NT2/D1 (cell line): ENCODE data around the gene RPF1.

Experiments
- DNase-seq: peaks from one replicate; pipeline ENCODE4 v3.0.0-alpha.2; 2011; ENCODE audit warnings: low read depth, low spot score
- H3K27me3 ChIP-seq: 2 replicates; pipeline ENCODE4 v1.6.0; 2011; ENCODE audit warnings: mild to moderate bottlenecking; ENCODE audit not compliant: insufficient read length, insufficient read depth
- H3K36me3 ChIP-seq: 2 replicates; pipeline ENCODE4 v1.6.1; 2011; ENCODE audit warnings: mild to moderate bottlenecking, low read length, mixed read lengths; ENCODE audit not compliant: insufficient read depth, insufficient read length
- H3K4me1 ChIP-seq: 2 replicates; pipeline ENCODE4 v1.5.1; 2011; ENCODE audit not compliant: insufficient read depth, insufficient read length
- H3K4me3 ChIP-seq: 2 replicates; pipeline ENCODE4 v1.5.1; 2011; ENCODE audit warnings: low read depth; ENCODE audit not compliant: insufficient read length
- H3K9ac ChIP-seq: 2 replicates; pipeline ENCODE4 v1.6.0; 2011; ENCODE audit warnings: low read depth; ENCODE audit not compliant: insufficient read length
- H3K9me3 ChIP-seq: 2 replicates; pipeline ENCODE4 v1.5.1; 2011; ENCODE audit warnings: mild to moderate bottlenecking, low read length; ENCODE audit not compliant: insufficient read depth
- SUZ12 ChIP-seq: IDR thresholded peaks from 2 replicates; pipeline ENCODE4 v1.6.1; 2011; ENCODE audit not compliant: insufficient read length, insufficient read depth; ENCODE audit errors: extremely low read depth
- YY1 ChIP-seq: IDR thresholded peaks from 2 replicates; pipeline ENCODE4 v1.6.1; 2011; ENCODE audit not compliant: insufficient read length, insufficient read depth
- ZNF274 ChIP-seq: IDR thresholded peaks from 2 replicates; pipeline ENCODE4 v1.6.1; 2011; ENCODE audit warnings: mild to moderate bottlenecking, low read depth, low read length

Gene RPF1

GRCh38 chr1:84508510-84508909, 29.4 kb downstream of the RPF1 start:
- H3K9me3 ChIP-seq: no peaks in the 10 kb centered on the region
- H3K4me3 ChIP-seq: no peak overlapping the region
- H3K4me1 ChIP-seq: no peaks in the 10 kb centered on the region
- DNase-seq: no peak
- H3K27me3 ChIP-seq: no peaks in the 10 kb centered on the region
- no peak overlapping the region for H3K9ac ChIP-seq
- H3K36me3 ChIP-seq: peaks cover 7% of the 10 kb centered on the region
- TF ChIP-seq ZNF274 (no peak), YY1 (no peak), SUZ12 (no peak)

GRCh38 chr1:84509029-84509428, 30.0 kb downstream of the RPF1 start:
- no peaks in the 10 kb centered on the region for H3K27me3 ChIP-seq
- H3K9ac ChIP-seq: no peak overlapping the region
- no peaks in the 10 kb centered on the region for H3K9me3 ChIP-seq
- no peaks in the 10 kb centered on the region for H3K4me1 ChIP-seq
- no peak for TF ChIP-seq YY1
- TF ChIP-seq ZNF274: no peak
- no peak for TF ChIP-seq SUZ12
- no peak overlapping the region for H3K4me3 ChIP-seq
- H3K36me3 ChIP-seq: peaks cover 2% of the 10 kb centered on the region
- no peak for DNase-seq

DNA sequence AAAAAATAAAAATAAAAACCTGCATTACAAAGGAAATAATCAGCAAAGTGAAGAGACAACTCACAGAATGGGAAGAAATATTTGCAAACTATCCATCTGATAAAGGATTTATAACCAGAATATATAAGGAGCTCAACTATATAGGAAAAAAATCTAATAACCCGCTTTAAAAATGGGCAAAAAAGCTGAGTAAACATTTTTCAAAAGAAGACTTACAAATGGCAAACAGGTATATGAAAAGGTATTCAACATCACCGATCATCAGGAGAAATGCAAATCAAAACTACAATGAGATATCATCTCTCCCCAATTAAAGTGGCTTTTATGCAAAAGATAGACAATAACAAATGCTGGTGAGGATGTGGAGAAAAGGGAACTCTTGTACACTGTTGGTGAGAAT, 31.1 kb downstream of the RPF1 start:
- H3K9me3 ChIP-seq: no peaks in the 10 kb centered on the region
- H3K4me3 ChIP-seq: no peak overlapping the region
- H3K4me1 ChIP-seq: no peaks in the 10 kb centered on the region
- H3K27me3 ChIP-seq: no peaks in the 10 kb centered on the region
- TF ChIP-seq YY1: no peak
- TF ChIP-seq ZNF274: no peak
- TF ChIP-seq SUZ12: no peak
- no peak overlapping the region for H3K9ac ChIP-seq
- no peaks in the 10 kb centered on the region for H3K36me3 ChIP-seq
- no peak for DNase-seq

DNA sequence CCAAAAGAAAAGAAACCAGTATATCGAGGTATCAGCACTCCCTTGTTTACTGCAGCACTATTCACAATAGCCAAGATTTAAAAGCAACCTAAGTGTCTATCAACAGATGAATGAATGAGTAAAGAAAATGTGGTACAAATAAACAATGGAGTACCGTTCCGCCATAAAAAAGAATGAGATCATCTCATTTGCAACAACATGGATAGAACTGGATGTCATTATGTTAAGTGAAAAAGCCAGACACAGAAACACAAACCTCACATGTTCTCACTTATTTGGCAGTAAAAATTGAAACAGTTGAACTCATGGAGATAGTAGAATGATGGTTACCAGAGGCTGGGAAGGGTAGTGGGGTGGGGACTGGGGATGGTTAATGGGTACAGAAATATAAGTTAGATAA, 31.6 kb downstream of the RPF1 start:
- Histone ChIP-seq H3K9me3 (no peaks in the 10 kb centered on the region), H3K27me3 (no peaks in the 10 kb centered on the region), H3K4me1 (no peaks in the 10 kb centered on the region), H3K4me3 (no peak overlapping the region), H3K9ac (no peak overlapping the region), H3K36me3 (no peaks in the 10 kb centered on the region)
- DNase-seq: no peak
- TF ChIP-seq YY1: no peak
- no peak for TF ChIP-seq ZNF274
- TF ChIP-seq SUZ12: no peak

- Histone ChIP-seq H3K9me3 (peaks cover 17% of the 10 kb centered on the region; the same call in 1 of the 2 replicates), H3K27me3 (no peaks in the 10 kb centered on the region), H3K4me1 (no peaks in the 10 kb centered on the region), H3K4me3 (no peak overlapping the region), H3K36me3 (no peaks in the 10 kb centered on the region), H3K9ac (no peak overlapping the region)
- DNase-seq: no peak
- TF ChIP-seq YY1 (no peak), ZNF274 (no peak), SUZ12 (no peak)
Measured at GRCh38 chr1:84524590-84524989, 45.5 kb downstream of the RPF1 start.

DNA sequence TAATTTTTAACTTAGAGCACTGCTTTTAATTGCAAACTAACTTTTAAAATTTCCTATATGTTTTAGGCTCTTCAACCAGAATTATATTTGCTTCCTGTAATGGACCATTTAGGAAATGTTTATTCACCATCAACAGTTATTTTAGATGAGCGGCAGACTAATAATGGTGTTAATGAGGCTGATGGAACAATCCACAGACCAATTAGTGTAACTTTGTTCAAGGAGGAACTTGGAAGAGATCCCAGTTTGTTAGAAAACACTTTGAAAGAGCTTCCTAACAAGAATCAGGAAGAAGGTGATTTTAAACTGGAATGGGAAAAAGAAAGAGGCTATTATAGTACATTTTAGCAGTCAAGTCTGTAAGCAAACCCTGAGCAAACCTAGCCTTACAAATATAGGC, 46.7 kb downstream of the RPF1 start:
- DNase-seq: no peak
- TF ChIP-seq YY1 (no peak), ZNF274 (no peak), SUZ12 (no peak)

DNA sequence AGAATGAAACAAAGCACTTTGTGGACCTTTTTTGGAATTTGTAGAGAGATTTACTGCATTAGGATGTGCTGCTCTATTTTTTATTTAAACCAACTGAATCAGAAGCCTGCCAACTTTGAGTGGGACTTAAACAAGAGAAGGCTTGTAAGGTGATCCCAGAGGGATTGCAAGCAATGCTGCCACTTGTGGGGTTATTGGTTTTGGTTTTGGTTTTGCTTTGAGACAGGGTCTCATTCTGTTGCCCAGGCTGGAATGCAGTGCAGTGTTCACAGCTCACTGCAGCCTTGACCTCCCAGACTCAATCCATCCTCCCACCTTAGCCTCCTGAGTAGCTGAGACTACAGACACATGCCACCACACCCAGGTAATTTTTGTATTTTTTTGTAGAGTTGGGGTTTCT, 59.5 kb downstream of the RPF1 start:
- Histone ChIP-seq H3K9me3 (no peaks in the 10 kb centered on the region), H3K36me3 (no peaks in the 10 kb centered on the region)

More for the DNA sequence above, 46.7 kb downstream of the RPF1 start:
- Histone ChIP-seq H3K9ac (no peak overlapping the region), H3K9me3 (peaks cover 17% of the 10 kb centered on the region; the same call in 1 of the 2 replicates), H3K36me3 (no peaks in the 10 kb centered on the region), H3K4me3 (no peak overlapping the region), H3K4me1 (no peaks in the 10 kb centered on the region), H3K27me3 (no peaks in the 10 kb centered on the region)

DNA sequence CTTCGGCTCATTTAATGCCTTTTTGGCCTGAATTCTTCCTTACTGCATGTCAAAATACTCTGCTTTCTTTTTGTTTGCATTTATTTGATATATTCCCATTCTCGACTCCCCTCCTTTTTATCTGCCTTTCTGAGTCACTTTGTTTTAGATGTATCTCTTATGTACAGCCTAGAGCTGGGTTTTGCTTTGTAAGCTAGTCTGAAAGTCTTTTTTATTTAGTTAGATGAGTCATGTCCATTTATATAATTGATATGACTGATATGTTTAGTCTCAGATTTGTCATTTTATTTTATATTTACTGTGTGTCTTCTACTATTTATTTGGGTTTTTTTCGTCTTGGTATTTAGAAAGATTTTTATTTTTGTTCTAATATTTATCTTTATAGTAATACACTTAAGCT, 60.9 kb downstream of the RPF1 start:
- Histone ChIP-seq H3K9ac (no peak overlapping the region), H3K4me1 (no peaks in the 10 kb centered on the region), H3K36me3 (no peaks in the 10 kb centered on the region), H3K4me3 (no peak overlapping the region), H3K9me3 (no peaks in the 10 kb centered on the region), H3K27me3 (no peaks in the 10 kb centered on the region)
- no peak for DNase-seq
- TF ChIP-seq SUZ12 (no peak), YY1 (no peak), ZNF274 (no peak)

More for the DNA sequence above, 59.5 kb downstream of the RPF1 start:
- H3K4me1 ChIP-seq: no peaks in the 10 kb centered on the region
- DNase-seq: no peak
- H3K27me3 ChIP-seq: no peaks in the 10 kb centered on the region
- no peak overlapping the region for H3K9ac ChIP-seq
- no peak for TF ChIP-seq YY1
- no peak for TF ChIP-seq SUZ12
- no peak for TF ChIP-seq ZNF274
- no peak overlapping the region for H3K4me3 ChIP-seq
